LNCaP clone FGC (cell line): ENCODE results near the gene ZMAT5.

Experiments used
- DNase-seq: peaks from one replicate; pipeline ENCODE4 v3.0.0-alpha.2; 2011; ENCODE audit warnings: low read depth
- H3K4me3 ChIP-seq: 2 replicates; pipeline ENCODE4 v1.5.1; 2011; ENCODE audit warnings: mild to moderate bottlenecking, low read depth, low read length, control low read depth
- TF ChIP-seq, protein P1 (sequence below): IDR thresholded peaks from 2 replicates; pipeline ENCODE4 v1.5.1; 2012; ENCODE audit warnings: mild to moderate bottlenecking; ENCODE audit not compliant: control insufficient read depth, insufficient read depth; ENCODE audit errors: extremely low read depth

The ZMAT5 gene

DNA sequence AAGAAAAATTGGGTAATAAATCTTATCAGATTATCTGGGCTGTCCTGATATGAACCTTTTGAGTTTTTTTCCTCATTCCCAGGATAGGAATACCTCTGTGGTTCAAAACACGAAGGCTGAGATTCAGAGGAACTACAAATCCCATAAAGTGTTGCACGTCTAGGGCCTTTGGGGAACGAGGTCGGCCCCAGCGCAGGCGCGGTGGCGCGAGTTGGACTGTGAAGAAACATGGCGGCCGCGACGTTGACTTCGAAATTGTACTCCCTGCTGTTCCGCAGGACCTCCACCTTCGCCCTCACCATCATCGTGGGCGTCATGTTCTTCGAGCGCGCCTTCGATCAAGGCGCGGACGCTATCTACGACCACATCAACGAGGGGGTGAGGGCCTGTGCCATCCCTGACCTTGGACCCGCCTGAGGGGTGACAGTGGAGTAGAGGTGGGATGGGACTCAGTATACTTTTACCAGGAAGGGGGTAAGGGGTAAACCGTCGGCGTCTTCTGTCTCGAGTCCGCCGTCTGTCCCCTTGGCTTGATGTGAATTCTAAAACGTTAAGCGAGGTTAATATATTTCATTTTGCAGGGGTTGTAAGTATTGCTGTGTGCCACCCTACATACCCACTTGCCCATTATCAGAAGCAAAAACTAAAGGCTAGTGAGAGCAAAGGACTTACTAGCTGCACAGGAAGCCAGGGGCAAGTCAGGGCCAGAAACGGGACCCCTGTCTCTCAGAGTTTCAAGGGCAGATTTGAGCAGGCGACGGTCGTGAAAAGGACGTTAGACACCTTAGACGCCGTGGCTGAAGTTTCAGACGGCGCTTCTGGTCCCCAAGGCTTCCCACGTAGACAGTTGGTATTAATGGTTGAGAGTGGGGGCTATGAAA is 604 bp upstream of the ZMAT5 start, which contains the start of gene UQCR10:
Gene UQCR10, plus strand, starts transcription at position 199 of the 881 bp plus-strand sequence. Its CDS starts 30 bp downstream, at position 229.
- TF ChIP-seq, protein P1, sequence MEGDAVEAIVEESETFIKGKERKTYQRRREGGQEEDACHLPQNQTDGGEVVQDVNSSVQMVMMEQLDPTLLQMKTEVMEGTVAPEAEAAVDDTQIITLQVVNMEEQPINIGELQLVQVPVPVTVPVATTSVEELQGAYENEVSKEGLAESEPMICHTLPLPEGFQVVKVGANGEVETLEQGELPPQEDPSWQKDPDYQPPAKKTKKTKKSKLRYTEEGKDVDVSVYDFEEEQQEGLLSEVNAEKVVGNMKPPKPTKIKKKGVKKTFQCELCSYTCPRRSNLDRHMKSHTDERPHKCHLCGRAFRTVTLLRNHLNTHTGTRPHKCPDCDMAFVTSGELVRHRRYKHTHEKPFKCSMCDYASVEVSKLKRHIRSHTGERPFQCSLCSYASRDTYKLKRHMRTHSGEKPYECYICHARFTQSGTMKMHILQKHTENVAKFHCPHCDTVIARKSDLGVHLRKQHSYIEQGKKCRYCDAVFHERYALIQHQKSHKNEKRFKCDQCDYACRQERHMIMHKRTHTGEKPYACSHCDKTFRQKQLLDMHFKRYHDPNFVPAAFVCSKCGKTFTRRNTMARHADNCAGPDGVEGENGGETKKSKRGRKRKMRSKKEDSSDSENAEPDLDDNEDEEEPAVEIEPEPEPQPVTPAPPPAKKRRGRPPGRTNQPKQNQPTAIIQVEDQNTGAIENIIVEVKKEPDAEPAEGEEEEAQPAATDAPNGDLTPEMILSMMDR, result no peak
- peak within 1 kb of the TSS; percentile 85 for H3K4me3 ChIP-seq
- peak; percentile 59 for DNase-seq

DNA sequence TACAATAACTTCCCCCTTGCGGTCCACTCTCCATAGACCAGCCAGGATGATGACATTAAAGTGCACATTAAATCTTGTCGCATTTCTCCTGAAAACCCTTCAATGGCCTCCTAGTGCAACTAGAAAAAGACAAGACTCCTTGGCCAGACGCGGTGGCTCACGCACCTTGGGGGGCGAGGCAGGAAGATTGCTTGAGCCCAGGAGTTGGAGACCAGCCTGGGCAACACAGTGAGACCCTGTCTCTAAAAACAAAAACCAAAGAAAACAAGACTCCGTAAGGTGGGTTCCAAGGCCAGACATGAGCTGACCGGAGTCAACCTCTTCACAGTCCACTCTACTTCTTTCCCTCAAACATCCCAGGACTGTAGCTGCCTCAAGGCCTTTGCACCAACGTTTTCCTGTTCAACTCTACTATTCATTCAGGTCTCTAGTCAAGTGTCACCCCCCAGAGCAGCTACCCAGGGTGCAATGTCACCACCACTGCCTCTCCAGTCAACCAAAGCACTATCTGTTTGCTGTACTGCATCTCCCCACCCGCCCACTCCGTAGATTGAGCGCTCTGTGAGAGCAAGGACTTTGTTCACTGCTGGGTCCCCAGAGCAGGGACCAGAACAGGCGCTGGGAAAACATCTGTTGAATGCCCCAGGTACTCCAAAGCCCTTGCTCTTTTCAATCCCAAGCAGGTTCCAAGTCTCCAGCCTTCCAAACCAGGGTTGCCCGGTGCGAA is 739 bp downstream of the ZMAT5 start:
- no peak for DNase-seq
- TF ChIP-seq, protein P1, result no peak
- peak overlapping the region; percentile 85 for H3K4me3 ChIP-seq

DNA sequence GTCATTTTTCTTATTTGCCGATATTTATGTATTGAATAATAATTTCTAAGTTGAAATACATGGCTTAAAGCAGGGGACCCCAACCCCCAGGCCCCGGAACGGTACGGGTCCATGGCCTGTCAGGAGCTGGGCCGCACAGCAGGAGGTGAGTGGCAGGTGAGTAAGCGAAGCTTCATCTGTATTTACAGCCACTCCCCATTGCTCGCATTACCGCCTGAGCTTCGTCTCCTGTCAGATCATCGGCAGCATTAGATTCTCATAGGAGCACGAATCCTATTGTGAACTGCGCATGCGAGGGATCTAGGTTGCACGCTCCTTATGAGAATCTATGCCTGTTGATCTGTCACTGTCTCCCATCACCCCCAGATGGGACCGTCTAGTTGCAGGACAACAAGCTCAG is 4.5 kb downstream of the ZMAT5 start:
- TF ChIP-seq, protein P1, result no peak
- no peak for DNase-seq
- no peak overlapping the region for H3K4me3 ChIP-seq

DNA sequence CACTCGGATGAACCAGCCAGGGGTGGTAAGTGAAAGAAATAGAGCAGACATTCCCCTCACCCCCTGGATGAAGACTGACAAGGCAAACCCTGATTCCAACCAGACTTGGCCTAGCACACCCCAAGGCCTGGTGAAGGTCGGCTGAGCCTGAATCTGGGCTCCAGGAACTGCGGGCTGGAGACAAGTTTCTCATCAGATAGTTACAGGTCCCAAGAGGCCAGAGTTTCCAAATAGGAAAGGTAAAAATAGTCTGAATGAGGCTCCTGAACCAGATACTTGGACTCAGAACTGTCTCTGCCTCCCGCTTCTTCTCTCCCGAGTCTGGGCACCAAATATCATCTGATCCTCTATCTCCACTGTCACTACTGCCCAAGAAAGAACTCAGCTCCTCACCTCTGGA is 7.8 kb downstream of the ZMAT5 start:
- DNase-seq, result no peak
- TF ChIP-seq, protein P1, result no peak
- H3K4me3 ChIP-seq, result no peak overlapping the region

DNA sequence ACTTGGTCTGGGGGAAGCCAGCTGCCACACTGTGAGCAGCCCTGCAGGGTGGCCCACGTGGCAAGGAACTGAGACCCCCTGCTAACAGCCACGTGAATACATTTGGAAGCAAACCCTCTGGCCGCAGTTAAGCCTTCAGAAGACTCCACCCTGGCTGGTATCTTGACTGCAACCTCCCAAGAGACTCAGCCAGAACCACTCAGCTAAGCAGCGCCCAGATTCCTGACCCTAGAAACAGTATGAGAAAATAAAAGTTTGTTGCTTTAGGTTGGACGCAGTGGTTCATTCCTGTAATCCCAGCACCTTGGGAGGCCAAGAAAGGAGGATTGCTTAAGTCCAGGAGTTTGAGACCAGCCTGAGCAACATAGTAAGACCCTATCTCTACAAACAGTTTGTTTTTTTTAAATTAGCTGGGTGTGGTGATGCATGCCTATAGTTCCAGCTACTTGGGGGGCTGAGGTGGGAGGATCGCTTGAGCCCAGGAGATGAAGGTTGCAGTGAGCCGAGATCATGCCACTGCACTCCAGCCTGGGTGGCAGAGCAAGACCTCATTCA is 8.7 kb downstream of the ZMAT5 start:
- TF ChIP-seq, protein P1, result no peak
- DNase-seq, result no peak
- no peak overlapping the region for H3K4me3 ChIP-seq

DNA sequence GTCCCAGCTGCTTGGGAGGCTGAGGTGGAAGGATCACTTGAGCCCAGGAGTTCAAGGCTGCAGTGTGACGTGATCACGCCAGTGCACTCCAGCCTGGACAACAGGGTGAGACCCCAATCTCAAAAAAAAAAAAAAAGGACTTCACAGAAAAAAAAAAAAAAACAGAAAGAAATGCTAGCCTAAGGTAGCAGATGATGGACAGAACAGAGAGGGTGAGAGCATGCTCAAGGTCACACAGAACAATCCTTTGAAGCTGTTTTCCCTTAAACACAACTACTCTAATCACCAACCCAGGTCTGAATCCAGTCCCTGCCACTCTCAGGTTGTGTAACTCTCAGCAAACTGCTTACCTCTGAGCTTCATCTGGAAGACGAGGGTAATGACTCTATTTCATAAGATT is 9.7 kb downstream of the ZMAT5 start:
- TF ChIP-seq, protein P1, result no peak
- H3K4me3 ChIP-seq, result no peak overlapping the region
- no peak for DNase-seq
